NT2/D1 (cell line): Measurements from ENCODE around the gene FBXO10.

Experiments
- DNase-seq: peaks from one replicate; pipeline ENCODE4 v3.0.0-alpha.2; 2011; ENCODE audit warnings: low read depth, low spot score
- H3K27me3 ChIP-seq: 2 replicates; pipeline ENCODE4 v1.6.0; 2011; ENCODE audit warnings: mild to moderate bottlenecking; ENCODE audit not compliant: insufficient read length, insufficient read depth
- H3K36me3 ChIP-seq: 2 replicates; pipeline ENCODE4 v1.6.1; 2011; ENCODE audit warnings: mild to moderate bottlenecking, low read length, mixed read lengths; ENCODE audit not compliant: insufficient read depth, insufficient read length
- H3K4me1 ChIP-seq: 2 replicates; pipeline ENCODE4 v1.5.1; 2011; ENCODE audit not compliant: insufficient read depth, insufficient read length
- H3K4me3 ChIP-seq: 2 replicates; pipeline ENCODE4 v1.5.1; 2011; ENCODE audit warnings: low read depth; ENCODE audit not compliant: insufficient read length
- H3K9ac ChIP-seq: 2 replicates; pipeline ENCODE4 v1.6.0; 2011; ENCODE audit warnings: low read depth; ENCODE audit not compliant: insufficient read length
- H3K9me3 ChIP-seq: 2 replicates; pipeline ENCODE4 v1.5.1; 2011; ENCODE audit warnings: mild to moderate bottlenecking, low read length; ENCODE audit not compliant: insufficient read depth
- SUZ12 ChIP-seq: IDR thresholded peaks from 2 replicates; pipeline ENCODE4 v1.6.1; 2011; ENCODE audit not compliant: insufficient read length, insufficient read depth; ENCODE audit errors: extremely low read depth
- YY1 ChIP-seq: IDR thresholded peaks from 2 replicates; pipeline ENCODE4 v1.6.1; 2011; ENCODE audit not compliant: insufficient read length, insufficient read depth
- ZNF274 ChIP-seq: IDR thresholded peaks from 2 replicates; pipeline ENCODE4 v1.6.1; 2011; ENCODE audit warnings: mild to moderate bottlenecking, low read depth, low read length

FBXO10 gene

GRCh38 chr9:37561682-37562081 is 14.5 kb downstream of the FBXO10 start:
- H3K4me1 ChIP-seq, result no peaks in the 10 kb centered on the region
- no peak for DNase-seq
- H3K9me3 ChIP-seq, result peaks cover 26% of the 10 kb centered on the region
- no peaks in the 10 kb centered on the region for H3K27me3 ChIP-seq
- H3K9ac ChIP-seq, result no peak overlapping the region
- H3K36me3 ChIP-seq, result peaks cover 28% of the 10 kb centered on the region
- H3K4me3 ChIP-seq, result no peak overlapping the region
- TF ChIP-seq ZNF274 (no peak), SUZ12 (no peak), YY1 (no peak)

GRCh38 chr9:37559855-37560592 is 16.2 kb downstream of the FBXO10 start:
- Histone ChIP-seq H3K4me3 (no peak overlapping the region), H3K9me3 (peaks cover 17% of the 10 kb centered on the region), H3K36me3 (peaks cover 21% of the 10 kb centered on the region), H3K9ac (no peak overlapping the region), H3K27me3 (no peaks in the 10 kb centered on the region), H3K4me1 (no peaks in the 10 kb centered on the region)
- TF ChIP-seq ZNF274 (no peak), YY1 (no peak), SUZ12 (no peak)
- DNase-seq, result no peak

GRCh38 chr9:37559125-37559524 is 17.1 kb downstream of the FBXO10 start:
- no peaks in the 10 kb centered on the region for H3K4me1 ChIP-seq
- H3K27me3 ChIP-seq, result no peaks in the 10 kb centered on the region

GRCh38 chr9:37555786-37556185 is 20.4 kb downstream of the FBXO10 start:
- TF ChIP-seq SUZ12 (no peak), YY1 (no peak), ZNF274 (no peak)
- DNase-seq, result no peak
- Histone ChIP-seq H3K4me3 (no peak overlapping the region), H3K27me3 (no peaks in the 10 kb centered on the region), H3K9me3 (no peaks in the 10 kb centered on the region), H3K9ac (no peak overlapping the region), H3K36me3 (peaks cover 7% of the 10 kb centered on the region), H3K4me1 (no peaks in the 10 kb centered on the region)

More at GRCh38 chr9:37559125-37559524, 17.1 kb downstream of the FBXO10 start:
- Histone ChIP-seq H3K9ac (no peak overlapping the region), H3K36me3 (peaks cover 19% of the 10 kb centered on the region), H3K4me3 (no peak overlapping the region), H3K9me3 (peaks cover 8% of the 10 kb centered on the region)
- TF ChIP-seq SUZ12, result no peak
- TF ChIP-seq YY1, result no peak
- no peak for TF ChIP-seq ZNF274
- no peak for DNase-seq

GRCh38 chr9:37554318-37554717 is 21.9 kb downstream of the FBXO10 start:
- Histone ChIP-seq H3K4me3 (no peak overlapping the region), H3K9me3 (no peaks in the 10 kb centered on the region), H3K9ac (no peak overlapping the region), H3K36me3 (peaks cover 3% of the 10 kb centered on the region), H3K4me1 (no peaks in the 10 kb centered on the region), H3K27me3 (no peaks in the 10 kb centered on the region)
- no peak for DNase-seq
- TF ChIP-seq ZNF274, result no peak

GRCh38 chr9:37551888-37552287 is 24.3 kb downstream of the FBXO10 start:
- no peaks in the 10 kb centered on the region for H3K9me3 ChIP-seq
- H3K9ac ChIP-seq, result no peak overlapping the region
- TF ChIP-seq YY1 (no peak), ZNF274 (no peak)
- H3K4me1 ChIP-seq, result no peaks in the 10 kb centered on the region
- DNase-seq, result no peak
- no peaks in the 10 kb centered on the region for H3K36me3 ChIP-seq
- H3K27me3 ChIP-seq, result no peaks in the 10 kb centered on the region
- no peak overlapping the region for H3K4me3 ChIP-seq

GRCh38 chr9:37551468-37551867 is 24.7 kb downstream of the FBXO10 start:
- TF ChIP-seq SUZ12, result no peak
- DNase-seq, result no peak
- no peak overlapping the region for H3K4me3 ChIP-seq
- no peaks in the 10 kb centered on the region for H3K9me3 ChIP-seq
- no peak overlapping the region for H3K9ac ChIP-seq
- no peaks in the 10 kb centered on the region for H3K36me3 ChIP-seq
- H3K4me1 ChIP-seq, result no peaks in the 10 kb centered on the region
- H3K27me3 ChIP-seq, result no peaks in the 10 kb centered on the region

- H3K36me3 ChIP-seq, result peaks cover 4% of the 10 kb centered on the region
- H3K4me1 ChIP-seq, result no peaks in the 10 kb centered on the region
- no peaks in the 10 kb centered on the region for H3K27me3 ChIP-seq
- TF ChIP-seq YY1 (no peak), ZNF274 (no peak), SUZ12 (no peak)
- DNase-seq, result no peak
- H3K9me3 ChIP-seq, result no peaks in the 10 kb centered on the region
- no peak overlapping the region for H3K9ac ChIP-seq
- no peak overlapping the region for H3K4me3 ChIP-seq
Measured at GRCh38 chr9:37550781-37551180, 25.4 kb downstream of the FBXO10 start.
